Measurements from ENCODE around the gene PPP1R2.
"Not testable (repeated sequence)": the region's sequence is repeated elsewhere in the genome, so short reads cannot be mapped to it uniquely, and the experiment has no call there.

Gene PPP1R2

GRCh38 chr3:195542698-195543499 lies at the start of gene PPP1R2:
TSS of gene PPP1R2 (minus strand) at chr3:195543325. CDS start at chr3:195543025, 300 bp downstream.
- DNase-seq = peak; percentile 96

DNA sequence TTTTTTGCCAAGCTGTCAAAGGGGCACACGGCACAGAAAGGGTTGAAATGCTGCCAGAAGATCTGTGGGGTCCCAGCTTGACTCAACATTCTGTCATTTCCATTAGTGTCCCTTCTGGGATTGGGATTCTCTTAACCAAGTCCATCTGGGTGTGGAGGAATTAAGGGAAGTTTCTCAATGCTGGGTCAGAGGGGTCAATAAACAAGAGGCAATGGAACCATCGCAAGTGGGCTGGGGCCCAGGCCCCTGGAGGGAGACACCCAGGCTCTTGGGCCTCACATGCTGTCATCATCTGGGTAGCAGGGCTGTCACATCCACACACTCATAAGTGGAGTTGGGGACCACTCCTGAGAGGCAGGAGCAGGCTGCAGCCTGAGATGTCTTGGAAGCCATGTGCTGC lies 48.7 kb upstream of the PPP1R2 start:
- no peak for DNase-seq

DNA sequence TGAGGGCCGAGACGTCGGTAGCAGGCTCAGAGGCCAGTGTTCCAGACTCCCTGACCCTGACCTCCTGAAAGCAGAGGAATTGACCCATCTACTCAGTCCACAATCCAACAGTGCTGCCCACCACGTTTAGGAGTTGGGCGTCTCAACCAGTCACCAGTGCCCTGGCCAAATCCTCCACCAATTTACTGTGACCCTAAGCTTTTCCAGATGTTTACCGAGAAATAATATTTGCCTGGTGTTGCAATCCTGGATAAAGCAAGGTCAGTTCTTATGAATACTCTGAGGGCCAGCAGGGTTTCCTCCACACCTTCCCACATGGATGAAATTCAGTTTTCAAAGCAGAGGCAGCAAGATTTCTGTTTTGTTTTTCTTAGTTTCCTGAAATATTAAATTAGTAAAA lies 48.1 kb upstream of the PPP1R2 start:
- no peak for DNase-seq

- not testable (repeated sequence) for DNase-seq
Observed at GRCh38 chr3:195590381-195590780, 47.3 kb upstream of the PPP1R2 start.

- DNase-seq = not testable (repeated sequence)
Observed at GRCh38 chr3:195589796-195590195, 46.7 kb upstream of the PPP1R2 start.

DNA sequence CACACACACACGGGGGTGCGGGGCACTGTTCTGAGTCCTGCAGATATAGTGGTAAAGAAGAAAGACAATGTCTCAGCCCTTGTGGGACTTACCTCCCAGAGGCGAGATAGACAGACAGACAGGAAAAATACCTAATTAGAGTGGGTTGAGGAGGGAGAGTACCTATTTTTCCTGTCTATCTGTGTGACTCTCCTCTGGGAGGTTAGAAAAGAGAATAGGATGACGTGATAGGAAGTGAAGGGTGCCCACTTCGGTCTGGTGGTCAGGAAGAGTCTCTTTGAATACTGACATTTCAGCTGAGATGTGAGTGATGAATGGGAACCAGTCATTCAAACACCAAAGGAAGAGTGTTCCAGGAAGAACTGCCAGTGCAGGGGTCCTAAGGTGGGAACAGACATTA lies 44.7 kb upstream of the PPP1R2 start:
- DNase-seq = peak; percentile 35

- no peak for DNase-seq
Observed at GRCh38 chr3:195587406-195587805, 44.3 kb upstream of the PPP1R2 start.

GRCh38 chr3:195584543-195584870 lies 41.4 kb upstream of the PPP1R2 start:
- DNase-seq = no peak

GRCh38 chr3:195583831-195584542 lies 40.9 kb upstream of the PPP1R2 start, which contains the start of gene APOD:
TSS of gene APOD (minus strand) at chr3:195583940. CDS start at chr3:195579461, 4,479 bp downstream.
- DNase-seq = no peak

DNA sequence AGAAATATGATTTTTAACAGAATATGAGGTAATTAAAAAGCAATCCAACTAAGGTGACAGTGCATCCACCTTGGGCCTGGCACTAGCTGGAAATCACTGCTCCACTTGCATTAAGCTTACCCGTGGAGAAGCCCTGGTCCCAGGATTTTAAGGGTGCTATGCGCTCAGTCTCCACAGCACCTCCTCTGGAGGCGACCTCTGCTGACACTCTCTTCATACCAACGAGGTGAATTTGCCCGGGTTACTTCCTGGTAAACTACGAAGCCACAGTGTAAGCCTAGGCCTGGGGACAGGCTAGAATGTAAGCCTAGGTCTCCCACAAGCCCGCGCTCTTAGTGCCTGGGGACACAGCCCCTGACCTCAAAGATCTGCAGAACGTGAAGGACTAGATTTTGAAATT lies 39.8 kb upstream of the PPP1R2 start:
- DNase-seq = no peak

GRCh38 chr3:195580744-195581443 lies 37.8 kb upstream of the PPP1R2 start:
- DNase-seq = peak; percentile 46

DNA sequence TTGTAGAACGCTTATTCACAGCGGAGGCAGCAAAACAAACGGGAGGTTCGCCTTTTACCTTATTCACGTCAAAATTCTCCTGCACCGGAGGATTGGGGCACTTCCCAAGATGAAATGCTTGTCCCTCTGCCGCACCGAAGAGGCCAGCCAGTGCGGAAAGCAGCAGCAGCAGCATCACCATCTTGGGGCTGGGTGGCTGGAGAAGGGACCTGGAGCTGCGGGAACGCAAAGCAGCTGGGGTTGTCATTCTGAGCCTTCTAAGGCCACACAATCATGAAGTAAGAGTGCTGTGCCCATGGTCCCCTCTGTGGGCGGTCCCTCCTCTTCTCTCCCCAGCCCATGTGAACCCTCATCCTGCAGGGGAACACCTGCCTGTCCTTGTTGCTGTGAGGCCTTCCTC lies 36.2 kb upstream of the PPP1R2 start:
- no peak for DNase-seq

- no peak for DNase-seq
Observed at GRCh38 chr3:195578565-195578964, 35.4 kb upstream of the PPP1R2 start.

DNA sequence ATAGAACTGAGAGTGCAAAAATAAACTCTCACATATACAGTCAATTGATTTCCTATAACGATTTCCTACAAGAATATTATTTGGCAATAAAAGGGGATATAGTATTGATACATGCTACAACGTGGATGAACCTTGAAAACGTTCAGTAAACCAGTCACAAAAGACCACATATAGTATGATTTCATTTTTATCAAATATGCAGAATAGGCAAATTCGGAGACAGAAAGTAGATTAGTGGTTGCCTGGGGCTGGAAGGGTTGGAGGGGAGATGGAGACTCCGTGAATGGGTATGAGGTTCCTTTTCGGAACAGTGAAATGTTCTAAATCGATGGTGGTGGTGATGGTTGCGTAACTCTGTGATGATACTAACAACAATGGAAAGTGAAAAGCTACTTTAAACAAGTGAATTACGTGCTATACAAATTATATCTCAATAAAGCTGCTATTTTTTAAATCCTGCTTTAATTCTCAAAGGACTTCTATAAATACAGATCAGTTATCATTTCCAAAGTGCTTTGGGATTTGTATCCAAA lies 34.6 kb upstream of the PPP1R2 start:
- DNase-seq = no peak

DNA sequence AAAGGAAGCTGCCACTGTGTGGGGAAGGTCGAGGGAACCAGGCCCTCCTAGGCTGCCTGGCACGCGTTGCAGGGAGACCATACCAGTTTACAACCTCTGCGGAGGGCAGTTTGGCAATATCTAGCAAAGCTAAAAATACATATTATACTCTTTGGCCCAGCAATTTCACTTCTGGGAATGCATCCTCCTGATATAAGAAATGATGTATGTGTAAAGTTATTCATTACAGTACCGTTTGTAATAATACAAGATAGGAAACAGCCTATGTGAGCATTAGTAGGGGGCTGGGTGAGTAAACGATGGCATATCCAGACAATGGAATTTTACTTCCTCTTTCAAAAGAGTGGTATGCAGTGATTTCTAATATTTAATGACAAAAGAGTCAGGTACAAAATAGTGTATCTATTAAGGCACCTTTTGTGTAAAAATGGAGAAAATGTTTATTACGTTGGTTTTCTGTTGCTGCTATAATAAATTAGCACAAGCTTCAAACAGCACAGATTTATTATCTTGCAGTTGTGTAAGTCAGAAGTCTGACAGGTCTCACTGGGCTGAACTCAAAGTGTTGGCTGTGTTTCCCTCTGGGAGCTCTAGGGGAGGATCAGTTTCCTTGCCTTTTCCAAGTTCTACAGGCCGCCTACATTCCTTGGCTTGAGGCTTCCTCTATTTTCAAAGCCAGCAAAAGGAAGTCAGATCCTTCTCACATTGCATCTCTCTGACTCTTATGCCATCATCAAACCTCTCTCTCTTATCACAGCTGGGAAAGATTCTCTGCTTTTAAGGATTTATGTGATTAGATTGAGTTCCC lies 31.6 kb upstream of the PPP1R2 start:
- no peak for DNase-seq

DNA sequence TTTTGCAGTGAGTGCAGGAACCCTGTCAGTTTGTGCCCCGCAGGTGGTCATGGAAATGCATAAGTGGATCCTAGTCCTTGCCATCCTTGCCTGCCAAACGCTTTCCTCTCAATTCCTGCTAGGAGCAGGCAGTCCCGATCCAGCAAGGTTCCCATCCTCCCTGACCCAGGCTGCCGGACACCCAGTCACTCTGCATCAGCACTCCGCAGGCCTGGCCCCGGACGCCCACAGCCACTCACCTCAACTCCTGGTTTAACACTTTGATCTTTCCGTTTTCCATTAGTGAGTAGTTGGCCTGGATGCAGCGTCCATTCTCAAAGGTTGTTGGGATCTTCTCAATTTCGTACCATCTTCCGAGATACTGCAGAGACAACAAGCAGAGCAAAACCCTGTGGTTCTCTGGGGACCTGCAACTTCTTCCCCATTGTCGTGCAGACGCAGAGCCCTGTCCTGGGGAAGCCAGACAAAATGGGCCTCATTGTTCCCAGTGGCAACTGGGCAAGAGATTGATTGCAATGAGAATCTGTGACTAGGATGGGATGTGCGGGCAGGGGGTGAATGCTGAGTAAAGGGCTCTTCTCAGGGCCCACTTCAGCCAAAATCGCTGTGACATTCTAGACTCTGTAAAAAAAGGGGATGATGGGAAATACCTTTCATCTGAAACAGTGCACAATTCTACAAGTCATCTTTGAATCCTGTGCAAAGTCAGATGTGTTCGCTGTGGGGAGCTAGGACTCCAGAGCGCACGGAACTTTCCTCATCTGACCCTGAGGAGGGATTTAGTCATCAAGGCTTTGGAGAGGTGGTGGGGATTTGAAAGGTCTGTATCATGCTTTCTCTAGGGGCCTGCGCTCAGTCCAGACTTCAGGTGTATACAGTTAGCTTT lies 30.7 kb upstream of the PPP1R2 start:
- no peak for DNase-seq

DNA sequence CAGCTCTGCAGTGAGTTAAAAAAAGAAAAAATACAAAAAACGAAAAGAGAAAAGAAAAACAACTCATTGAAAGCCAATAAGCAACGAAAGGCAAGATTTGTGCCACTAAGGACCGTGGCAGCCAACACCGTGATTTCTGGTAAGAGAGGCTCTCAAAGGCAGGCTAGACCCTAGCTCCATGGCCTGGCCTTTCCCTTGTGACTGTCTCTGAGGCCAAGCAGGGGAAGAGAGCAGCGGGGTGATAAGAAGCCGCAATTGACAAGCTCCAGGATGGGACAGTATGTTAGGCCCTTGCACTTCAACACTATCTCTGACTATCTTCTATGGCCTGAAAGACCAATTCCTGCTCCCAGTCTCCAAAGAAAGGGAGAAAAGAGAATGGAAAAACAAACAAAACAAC lies 28.2 kb upstream of the PPP1R2 start:
- DNase-seq = no peak

DNA sequence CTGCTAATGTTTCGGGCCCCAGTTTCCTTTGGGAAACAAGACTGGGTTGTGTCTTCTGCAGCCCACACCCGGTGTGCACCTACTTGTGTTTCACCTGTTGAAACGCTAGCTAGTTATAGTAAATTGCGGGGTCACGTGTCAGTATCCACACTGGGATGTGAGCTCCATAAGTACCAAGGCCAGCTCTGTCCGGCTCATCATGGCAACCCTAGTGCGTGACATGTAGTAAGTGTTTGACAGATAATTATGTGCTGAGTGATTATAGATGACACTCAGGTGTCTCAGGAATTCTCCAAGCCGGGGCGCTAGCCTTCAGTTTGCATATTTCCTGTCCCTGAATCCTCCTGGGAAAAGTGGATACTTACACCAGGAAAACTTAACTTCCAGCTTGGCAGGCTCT lies 27.8 kb upstream of the PPP1R2 start:
- DNase-seq = no peak

GRCh38 chr3:195570344-195570743 lies 27.2 kb upstream of the PPP1R2 start:
- no peak for DNase-seq

GRCh38 chr3:195568630-195569029 lies 25.5 kb upstream of the PPP1R2 start:
- no peak for DNase-seq

- no peak for DNase-seq
Observed at GRCh38 chr3:195566797-195567196, 23.7 kb upstream of the PPP1R2 start.

- no peak for DNase-seq
Observed at GRCh38 chr3:195565716-195566115, 22.6 kb upstream of the PPP1R2 start.

Measured in retina (tissue), 1 donor.